ENCODE data around the gene METTL24.

Gene METTL24

DNA sequence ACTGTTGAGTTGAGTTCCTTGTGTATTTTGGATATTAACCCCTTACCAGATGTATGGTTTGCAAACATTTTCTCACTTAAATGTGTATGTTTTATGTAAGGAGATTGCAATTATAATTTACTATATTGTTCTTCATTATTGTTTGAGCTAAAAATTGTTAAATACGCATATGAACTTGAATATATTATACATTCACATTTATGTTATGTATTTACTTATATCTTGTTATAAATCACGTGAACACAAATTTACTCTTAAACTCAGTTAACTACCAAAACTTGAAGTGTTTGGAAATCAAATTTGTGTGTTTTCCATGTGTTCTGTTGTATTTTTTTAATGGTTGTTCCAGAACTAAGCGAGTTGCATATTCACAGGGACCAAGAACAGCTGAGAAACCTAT, 159.6 kb downstream of the METTL24 start (continued):
- TF ChIP-seq, protein P1, sequence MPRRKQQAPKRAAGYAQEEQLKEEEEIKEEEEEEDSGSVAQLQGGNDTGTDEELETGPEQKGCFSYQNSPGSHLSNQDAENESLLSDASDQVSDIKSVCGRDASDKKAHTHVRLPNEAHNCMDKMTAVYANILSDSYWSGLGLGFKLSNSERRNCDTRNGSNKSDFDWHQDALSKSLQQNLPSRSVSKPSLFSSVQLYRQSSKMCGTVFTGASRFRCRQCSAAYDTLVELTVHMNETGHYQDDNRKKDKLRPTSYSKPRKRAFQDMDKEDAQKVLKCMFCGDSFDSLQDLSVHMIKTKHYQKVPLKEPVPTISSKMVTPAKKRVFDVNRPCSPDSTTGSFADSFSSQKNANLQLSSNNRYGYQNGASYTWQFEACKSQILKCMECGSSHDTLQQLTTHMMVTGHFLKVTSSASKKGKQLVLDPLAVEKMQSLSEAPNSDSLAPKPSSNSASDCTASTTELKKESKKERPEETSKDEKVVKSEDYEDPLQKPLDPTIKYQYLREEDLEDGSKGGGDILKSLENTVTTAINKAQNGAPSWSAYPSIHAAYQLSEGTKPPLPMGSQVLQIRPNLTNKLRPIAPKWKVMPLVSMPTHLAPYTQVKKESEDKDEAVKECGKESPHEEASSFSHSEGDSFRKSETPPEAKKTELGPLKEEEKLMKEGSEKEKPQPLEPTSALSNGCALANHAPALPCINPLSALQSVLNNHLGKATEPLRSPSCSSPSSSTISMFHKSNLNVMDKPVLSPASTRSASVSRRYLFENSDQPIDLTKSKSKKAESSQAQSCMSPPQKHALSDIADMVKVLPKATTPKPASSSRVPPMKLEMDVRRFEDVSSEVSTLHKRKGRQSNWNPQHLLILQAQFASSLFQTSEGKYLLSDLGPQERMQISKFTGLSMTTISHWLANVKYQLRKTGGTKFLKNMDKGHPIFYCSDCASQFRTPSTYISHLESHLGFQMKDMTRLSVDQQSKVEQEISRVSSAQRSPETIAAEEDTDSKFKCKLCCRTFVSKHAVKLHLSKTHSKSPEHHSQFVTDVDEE (CRISPR knock-in tag; IDR thresholded peaks at IDR 0.05), result no peak
- TF ChIP-seq GLIS3 (CRISPR knock-in tag; IDR thresholded peaks at IDR 0.05), result no peak

DNA sequence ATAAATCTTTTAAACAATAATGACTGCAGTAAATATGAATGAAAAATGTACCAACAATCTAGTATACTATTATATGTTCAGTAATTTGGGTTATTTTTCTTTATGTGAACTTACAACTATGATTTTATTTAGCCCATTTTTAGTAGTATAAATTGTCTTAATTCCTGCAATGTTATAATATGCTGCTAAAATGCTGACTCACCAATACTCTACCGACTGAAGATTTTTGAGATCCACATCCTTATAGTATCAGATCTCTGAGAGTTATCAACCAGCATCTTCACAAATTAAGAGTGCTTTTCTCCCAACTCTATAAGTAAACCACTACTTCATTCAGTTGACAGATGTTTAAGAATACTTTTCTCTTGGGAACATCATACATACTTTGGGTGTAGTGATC, 161.3 kb downstream of the METTL24 start:
- TF ChIP-seq ZNF8 (CRISPR knock-in tag; IDR thresholded peaks at IDR 0.05), result no peak
- TF ChIP-seq, protein P2, sequence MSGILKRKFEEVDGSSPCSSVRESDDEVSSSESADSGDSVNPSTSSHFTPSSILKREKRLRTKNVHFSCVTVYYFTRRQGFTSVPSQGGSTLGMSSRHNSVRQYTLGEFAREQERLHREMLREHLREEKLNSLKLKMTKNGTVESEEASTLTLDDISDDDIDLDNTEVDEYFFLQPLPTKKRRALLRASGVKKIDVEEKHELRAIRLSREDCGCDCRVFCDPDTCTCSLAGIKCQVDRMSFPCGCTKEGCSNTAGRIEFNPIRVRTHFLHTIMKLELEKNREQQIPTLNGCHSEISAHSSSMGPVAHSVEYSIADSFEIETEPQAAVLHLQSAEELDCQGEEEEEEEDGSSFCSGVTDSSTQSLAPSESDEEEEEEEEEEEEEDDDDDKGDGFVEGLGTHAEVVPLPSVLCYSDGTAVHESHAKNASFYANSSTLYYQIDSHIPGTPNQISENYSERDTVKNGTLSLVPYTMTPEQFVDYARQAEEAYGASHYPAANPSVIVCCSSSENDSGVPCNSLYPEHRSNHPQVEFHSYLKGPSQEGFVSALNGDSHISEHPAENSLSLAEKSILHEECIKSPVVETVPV (CRISPR knock-in tag; IDR thresholded peaks at IDR 0.05), result no peak
- TF ChIP-seq ZNF70 (CRISPR knock-in tag; IDR thresholded peaks at IDR 0.05), result no peak
- no peak for TF ChIP-seq RARB (CRISPR knock-in tag; IDR thresholded peaks at IDR 0.05)
- no peak for TF ChIP-seq SNAI2 (CRISPR knock-in tag; IDR thresholded peaks at IDR 0.05)
- TF ChIP-seq ZC3H10 (CRISPR knock-in tag; IDR thresholded peaks at IDR 0.05), result no peak
- no peak for TF ChIP-seq ISL1 (CRISPR knock-in tag; IDR thresholded peaks at IDR 0.05)
- TF ChIP-seq ESRRG (CRISPR knock-in tag; IDR thresholded peaks at IDR 0.05), result no peak
- no peak for TF ChIP-seq TOX (CRISPR knock-in tag; IDR thresholded peaks at IDR 0.05; ENCODE audit: borderline replicate concordance)
- no peak for TF ChIP-seq BACH2 (CRISPR knock-in tag; IDR thresholded peaks at IDR 0.05; ENCODE audit: borderline replicate concordance)
- TF ChIP-seq, protein P3, sequence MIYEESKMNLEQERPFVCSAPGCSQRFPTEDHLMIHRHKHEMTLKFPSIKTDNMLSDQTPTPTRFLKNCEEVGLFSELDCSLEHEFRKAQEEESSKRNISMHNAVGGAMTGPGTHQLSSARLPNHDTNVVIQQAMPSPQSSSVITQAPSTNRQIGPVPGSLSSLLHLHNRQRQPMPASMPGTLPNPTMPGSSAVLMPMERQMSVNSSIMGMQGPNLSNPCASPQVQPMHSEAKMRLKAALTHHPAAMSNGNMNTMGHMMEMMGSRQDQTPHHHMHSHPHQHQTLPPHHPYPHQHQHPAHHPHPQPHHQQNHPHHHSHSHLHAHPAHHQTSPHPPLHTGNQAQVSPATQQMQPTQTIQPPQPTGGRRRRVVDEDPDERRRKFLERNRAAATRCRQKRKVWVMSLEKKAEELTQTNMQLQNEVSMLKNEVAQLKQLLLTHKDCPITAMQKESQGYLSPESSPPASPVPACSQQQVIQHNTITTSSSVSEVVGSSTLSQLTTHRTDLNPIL (CRISPR knock-in tag; IDR thresholded peaks at IDR 0.05; ENCODE audit: low read depth), result no peak
- no peak for TF ChIP-seq GLIS3 (CRISPR knock-in tag; IDR thresholded peaks at IDR 0.05)
- TF ChIP-seq, protein P1 (CRISPR knock-in tag; IDR thresholded peaks at IDR 0.05), result no peak
- no peak for ATAC-seq

DNA sequence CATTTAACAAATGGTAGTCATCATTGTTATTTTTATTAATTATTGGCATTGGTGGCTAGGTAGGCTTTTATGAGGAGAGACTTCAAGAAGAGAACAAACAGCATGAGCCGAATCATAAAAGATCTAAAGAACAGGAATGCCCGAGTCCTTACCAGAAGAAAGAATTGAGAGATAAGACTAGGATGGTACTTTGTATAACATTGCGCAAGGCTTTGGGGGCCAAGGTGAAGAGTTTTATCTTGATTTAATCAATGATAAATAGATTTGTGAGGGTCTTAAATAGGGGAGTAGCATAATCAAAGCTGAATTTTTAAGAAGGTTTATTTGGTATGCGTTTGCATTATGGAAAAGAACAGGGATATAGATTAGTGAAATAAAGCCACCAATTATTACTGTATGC, 162.5 kb downstream of the METTL24 start:
- no peak for TF ChIP-seq ZFP30 (CRISPR knock-in tag; IDR thresholded peaks at IDR 0.05)
- TF ChIP-seq PPARA (CRISPR knock-in tag; IDR thresholded peaks at IDR 0.05; ENCODE audit: borderline replicate concordance), result no peak
- TF ChIP-seq, protein P3 (CRISPR knock-in tag; IDR thresholded peaks at IDR 0.05; ENCODE audit: low read depth), result no peak
- no peak for TF ChIP-seq ZNF8 (CRISPR knock-in tag; IDR thresholded peaks at IDR 0.05)
- TF ChIP-seq ZFP3 (CRISPR knock-in tag; IDR thresholded peaks at IDR 0.05), result no peak
- TF ChIP-seq, protein P2 (CRISPR knock-in tag; IDR thresholded peaks at IDR 0.05), result no peak
- TF ChIP-seq, protein P4, sequence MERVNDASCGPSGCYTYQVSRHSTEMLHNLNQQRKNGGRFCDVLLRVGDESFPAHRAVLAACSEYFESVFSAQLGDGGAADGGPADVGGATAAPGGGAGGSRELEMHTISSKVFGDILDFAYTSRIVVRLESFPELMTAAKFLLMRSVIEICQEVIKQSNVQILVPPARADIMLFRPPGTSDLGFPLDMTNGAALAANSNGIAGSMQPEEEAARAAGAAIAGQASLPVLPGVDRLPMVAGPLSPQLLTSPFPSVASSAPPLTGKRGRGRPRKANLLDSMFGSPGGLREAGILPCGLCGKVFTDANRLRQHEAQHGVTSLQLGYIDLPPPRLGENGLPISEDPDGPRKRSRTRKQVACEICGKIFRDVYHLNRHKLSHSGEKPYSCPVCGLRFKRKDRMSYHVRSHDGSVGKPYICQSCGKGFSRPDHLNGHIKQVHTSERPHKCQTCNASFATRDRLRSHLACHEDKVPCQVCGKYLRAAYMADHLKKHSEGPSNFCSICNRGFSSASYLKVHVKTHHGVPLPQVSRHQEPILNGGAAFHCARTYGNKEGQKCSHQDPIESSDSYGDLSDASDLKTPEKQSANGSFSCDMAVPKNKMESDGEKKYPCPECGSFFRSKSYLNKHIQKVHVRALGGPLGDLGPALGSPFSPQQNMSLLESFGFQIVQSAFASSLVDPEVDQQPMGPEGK (CRISPR knock-in tag; IDR thresholded peaks at IDR 0.05; ENCODE audit: borderline replicate concordance), result no peak
- TF ChIP-seq ZC3H10 (CRISPR knock-in tag; IDR thresholded peaks at IDR 0.05), result no peak
- TF ChIP-seq TOX (CRISPR knock-in tag; IDR thresholded peaks at IDR 0.05; ENCODE audit: borderline replicate concordance), result no peak
- no peak for TF ChIP-seq RARB (CRISPR knock-in tag; IDR thresholded peaks at IDR 0.05)
- TF ChIP-seq BACH2 (CRISPR knock-in tag; IDR thresholded peaks at IDR 0.05; ENCODE audit: borderline replicate concordance), result no peak
- TF ChIP-seq ESRRG (CRISPR knock-in tag; IDR thresholded peaks at IDR 0.05), result no peak
- TF ChIP-seq ZNF70 (CRISPR knock-in tag; IDR thresholded peaks at IDR 0.05), result no peak
- TF ChIP-seq OSR1 (CRISPR knock-in tag; IDR thresholded peaks at IDR 0.05), result no peak
- TF ChIP-seq ARNTL (CRISPR knock-in tag; IDR thresholded peaks at IDR 0.05; ENCODE audit: borderline replicate concordance, low read depth), result no peak
- no peak for TF ChIP-seq ZNF565 (CRISPR knock-in tag; conservative IDR thresholded peaks at IDR 0.05; ENCODE audit: low read depth)
- TF ChIP-seq TCF4 (CRISPR knock-in tag; IDR thresholded peaks at IDR 0.05; ENCODE audit: borderline replicate concordance), result no peak
- ATAC-seq, result no peak

Data from SK-N-SH treated with all-trans-retinoic acid at 6 μM for 48 hours (cell line).